ENCODE results near the gene DENND2A. TPM values are rescaled to one million over a fixed set of nuclear protein-coding genes. Genes with fewer than 3 reads are reported as not detected.

DENND2A gene
- total and polyA plus RNA-seq, 10 of the 15 experiments (the other 5 are each of a cell fraction or from before 2014, with no cell fraction given): 0.01 TPM; not detected in 9

GRCh38 chr7:140657891-140658290 lies 17.3 kb upstream of the DENND2A start:
- Histone ChIP-seq H4K20me1 (ENCODE audit: control insufficient read depth, insufficient read depth) (no peaks in the 10 kb centered on the region), H2AFZ (ENCODE audit: control insufficient read depth, low read depth, low read length) (no peak overlapping the region), H3K27me3 (replicated peaks in 1 of 2; ENCODE audit: control insufficient read depth in 2 of 2, insufficient read depth in 2 of 2, low read length in 1 of 2) (no peaks in the 10 kb centered on the region), H3K9me3 (replicated peaks; ENCODE audit: control insufficient read depth, insufficient read depth, low read length) (no peaks in the 10 kb centered on the region), H3K4me1 (ENCODE audit: control insufficient read depth, insufficient read depth, low read length) (peaks cover 12% of the 10 kb centered on the region), H3K4me2 (ENCODE audit: control insufficient read depth, insufficient read depth) (no peak overlapping the region), H3K36me3 (ENCODE audit: control insufficient read depth in 2 of 2, insufficient read depth in 2 of 2, low read length in 1 of 2) (no peaks in the 10 kb centered on the region), H3K79me2 (ENCODE audit: control insufficient read depth, insufficient read depth, low read length) (no peaks in the 10 kb centered on the region), H3K27ac (ENCODE audit: control insufficient read depth, insufficient read depth) (no peak overlapping the region), H3K9ac (ENCODE audit: control insufficient read depth, insufficient read depth, low read length) (no peak overlapping the region), H3K4me3 (no peak overlapping the region)
- in situ Hi-C loops (cut with MboI) (loop anchor here (5.0 kb wide), 1 partner anchor 141 kb away; no protein-coding TSS in a partner anchor), intact Hi-C loops (cut with micrococcal nuclease; ENCODE audit: unreplicated experiment) (loop anchor here (5.0 kb wide), 1 partner anchor 354 kb away; the partner anchor contains the start of gene MRPS33)
- ChIA-PET POLR2A (no interaction called here), CTCF (interaction anchor here (1.9 kb wide), 1 partner anchor 181 kb away, joined by 5 read pairs; no protein-coding TSS in a partner anchor), RAD21 (ENCODE audit: unreplicated experiment) (interaction anchor here (0.6 to 1.2 kb wide), 2 partner anchors 25 to 652 kb away, joined by 3 read pairs; no protein-coding TSS in a partner anchor), SMC1A (ENCODE audit: uncharacterized antibody, unreplicated experiment) (no interaction called here)
- WGBS (ENCODE audit: insufficient coverage, insufficient replicate concordance, low lambda C conversion rate, missing lambda C conversion rate): 86% methylated on average over 9 of the region's 9 CpGs
- no peak for TF ChIP-seq ZSCAN29 (IDR thresholded peaks at IDR 0.05)
- no peak for TF ChIP-seq HCFC1 (IDR thresholded peaks at IDR 0.05; ENCODE audit: low read length)
- no peak for TF ChIP-seq GABPA (IDR thresholded peaks at IDR 0.05; ENCODE audit: low read depth)
- TF ChIP-seq, protein P1, sequence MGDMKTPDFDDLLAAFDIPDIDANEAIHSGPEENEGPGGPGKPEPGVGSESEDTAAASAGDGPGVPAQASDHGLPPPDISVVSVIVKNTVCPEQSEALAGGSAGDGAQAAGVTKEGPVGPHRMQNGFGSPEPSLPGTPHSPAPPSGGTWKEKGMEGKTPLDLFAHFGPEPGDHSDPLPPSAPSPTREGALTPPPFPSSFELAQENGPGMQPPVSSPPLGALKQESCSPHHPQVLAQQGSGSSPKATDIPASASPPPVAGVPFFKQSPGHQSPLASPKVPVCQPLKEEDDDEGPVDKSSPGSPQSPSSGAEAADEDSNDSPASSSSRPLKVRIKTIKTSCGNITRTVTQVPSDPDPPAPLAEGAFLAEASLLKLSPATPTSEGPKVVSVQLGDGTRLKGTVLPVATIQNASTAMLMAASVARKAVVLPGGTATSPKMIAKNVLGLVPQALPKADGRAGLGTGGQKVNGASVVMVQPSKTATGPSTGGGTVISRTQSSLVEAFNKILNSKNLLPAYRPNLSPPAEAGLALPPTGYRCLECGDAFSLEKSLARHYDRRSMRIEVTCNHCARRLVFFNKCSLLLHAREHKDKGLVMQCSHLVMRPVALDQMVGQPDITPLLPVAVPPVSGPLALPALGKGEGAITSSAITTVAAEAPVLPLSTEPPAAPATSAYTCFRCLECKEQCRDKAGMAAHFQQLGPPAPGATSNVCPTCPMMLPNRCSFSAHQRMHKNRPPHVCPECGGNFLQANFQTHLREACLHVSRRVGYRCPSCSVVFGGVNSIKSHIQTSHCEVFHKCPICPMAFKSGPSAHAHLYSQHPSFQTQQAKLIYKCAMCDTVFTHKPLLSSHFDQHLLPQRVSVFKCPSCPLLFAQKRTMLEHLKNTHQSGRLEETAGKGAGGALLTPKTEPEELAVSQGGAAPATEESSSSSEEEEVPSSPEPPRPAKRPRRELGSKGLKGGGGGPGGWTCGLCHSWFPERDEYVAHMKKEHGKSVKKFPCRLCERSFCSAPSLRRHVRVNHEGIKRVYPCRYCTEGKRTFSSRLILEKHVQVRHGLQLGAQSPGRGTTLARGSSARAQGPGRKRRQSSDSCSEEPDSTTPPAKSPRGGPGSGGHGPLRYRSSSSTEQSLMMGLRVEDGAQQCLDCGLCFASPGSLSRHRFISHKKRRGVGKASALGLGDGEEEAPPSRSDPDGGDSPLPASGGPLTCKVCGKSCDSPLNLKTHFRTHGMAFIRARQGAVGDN (IDR thresholded peaks at IDR 0.05): no peak
- no peak for TF ChIP-seq ZNF274 (IDR thresholded peaks at IDR 0.05; ENCODE audit: insufficient read depth, insufficient read length)
- TF ChIP-seq ZNF24 (IDR thresholded peaks at IDR 0.05): no peak
- no peak for TF ChIP-seq SRF (IDR thresholded peaks at IDR 0.05; ENCODE audit: low read depth in 2 of 2, low read length in 2 of 2)
- TF ChIP-seq ZNF592 (IDR thresholded peaks at IDR 0.05): no peak
- TF ChIP-seq ZBTB4 (CRISPR knock-in tag; IDR thresholded peaks at IDR 0.05): no peak
- TF ChIP-seq CBFB (IDR thresholded peaks at IDR 0.05; ENCODE audit: low read depth): no peak
- no peak for TF ChIP-seq RUNX3 (IDR thresholded peaks at IDR 0.05; ENCODE audit: low read length)
- no peak for FAIRE-seq
- DNase-seq (ENCODE audit: low read depth, low spot score): no peak
- BruUV-seq (replicated peaks): no TSS peak
- no peak for ATAC-seq

All from GM12878 (cell line).